Activated CD4-positive, alpha-beta T cell treated with anti-CD3 and anti-CD28 coated beads for 1 hour (primary cell): ENCODE measurements around the gene OCIAD2.
A peak's percentile ranks its signal among the peaks of the same experiment; 100 is the strongest.
"Not testable (repeated sequence)": the region's sequence is repeated elsewhere in the genome, so short reads cannot be mapped to it uniquely, and the experiment has no call there.

Experiments
- DNase-seq: peaks from one replicate; pipeline ENCODE4 v3.0.0-alpha.2; 2020

The OCIAD2 gene

GRCh38 chr4:48906206-48907173 lies at the start of gene OCIAD2:
OCIAD2 (minus strand) TSS chr4:48906774; CDS start chr4:48904549, 2,225 bp downstream.
- DNase-seq = peak; percentile 76

- DNase-seq = no peak
These were observed 47.7 kb upstream of the OCIAD2 start for GRCh38 chr4:48954314-48954713.

- no peak for DNase-seq
These were observed 43.1 kb upstream of the OCIAD2 start for GRCh38 chr4:48949518-48950219.

GRCh38 chr4:48949086-48949485 lies 42.5 kb upstream of the OCIAD2 start:
- no peak for DNase-seq

GRCh38 chr4:48947731-48948130 lies 41.2 kb upstream of the OCIAD2 start:
- DNase-seq = no peak

GRCh38 chr4:48945981-48946380 lies 39.4 kb upstream of the OCIAD2 start:
- DNase-seq = no peak

- no peak for DNase-seq
These were observed 38.2 kb upstream of the OCIAD2 start for GRCh38 chr4:48944756-48945241.

GRCh38 chr4:48944252-48944651 lies 37.7 kb upstream of the OCIAD2 start:
- DNase-seq = no peak

GRCh38 chr4:48943387-48943786 lies 36.8 kb upstream of the OCIAD2 start:
- no peak for DNase-seq

GRCh38 chr4:48939785-48940184 lies 33.2 kb upstream of the OCIAD2 start:
- no peak for DNase-seq

GRCh38 chr4:48938831-48939230 lies 32.3 kb upstream of the OCIAD2 start:
- no peak for DNase-seq

GRCh38 chr4:48937033-48937432 lies 30.5 kb upstream of the OCIAD2 start:
- DNase-seq = no peak

GRCh38 chr4:48931459-48931858 lies 24.9 kb upstream of the OCIAD2 start:
- no peak for DNase-seq

- no peak for DNase-seq
These were observed 24.1 kb upstream of the OCIAD2 start for GRCh38 chr4:48930654-48931053.

GRCh38 chr4:48924416-48924815 lies 17.8 kb upstream of the OCIAD2 start:
- no peak for DNase-seq

GRCh38 chr4:48923065-48923464 lies 16.5 kb upstream of the OCIAD2 start:
- not testable (repeated sequence) for DNase-seq

GRCh38 chr4:48914311-48914710 lies 7.7 kb upstream of the OCIAD2 start:
- no peak for DNase-seq

- DNase-seq = no peak
These were observed 6.8 kb upstream of the OCIAD2 start for GRCh38 chr4:48913346-48913745.

- no peak for DNase-seq
These were observed 5.8 kb upstream of the OCIAD2 start for GRCh38 chr4:48912349-48912748.

GRCh38 chr4:48910511-48910910 lies 3.9 kb upstream of the OCIAD2 start:
- DNase-seq = no peak

- peak; percentile 22 for DNase-seq
These were observed 3.1 kb upstream of the OCIAD2 start for GRCh38 chr4:48909697-48910096.

GRCh38 chr4:48908687-48909086 lies 2.1 kb upstream of the OCIAD2 start:
- no peak for DNase-seq

GRCh38 chr4:48907706-48908477 lies 1.3 kb upstream of the OCIAD2 start:
- DNase-seq = no peak
